Liver (tissue), 9 donors: ENCODE results near the gene VN1R4. TPM values are rescaled to one million over a fixed set of nuclear protein-coding genes. Genes with fewer than 3 reads are reported as not detected.
"Not testable (repeated sequence)": the region's sequence is repeated elsewhere in the genome, so short reads cannot be mapped to it uniquely, and the experiment has no call there.

Experiments used
- DNase-seq: peaks from one replicate; pipeline ENCODE4 v3.0.0-alpha.2; 2017; ENCODE audit warnings: low spot score
- H3K27ac ChIP-seq, 2 donors: one replicate each; pipeline ENCODE4 v1.7.0; 2013; ENCODE audit warnings: inconsistent platforms in 2 of 2, low read length in 2 of 2, control low read depth in 1 of 2, low read depth in 1 of 2, mild to moderate bottlenecking in 1 of 2
- H3K27me3 ChIP-seq, 4 donors: one replicate each; pipeline versions ENCODE4 v1.6.1 to v1.7.0; 2013; ENCODE audit warnings: low read length in 3 of 4, inconsistent platforms in 1 of 4, mild to moderate bottlenecking in 1 of 4, moderate library complexity in 1 of 4; ENCODE audit not compliant: control insufficient read depth in 4 of 4, insufficient read depth in 4 of 4
- H3K36me3 ChIP-seq, 4 donors: one replicate each; pipeline versions ENCODE4 v1.6.1 to v1.7.0; 2013; ENCODE audit warnings: low read length in 3 of 4, mild to moderate bottlenecking in 3 of 4, low read depth in 1 of 4, moderate library complexity in 1 of 4; ENCODE audit not compliant: control insufficient read depth in 4 of 4, insufficient read depth in 3 of 4
- H3K4me1 ChIP-seq, 4 donors: one replicate each; pipeline versions ENCODE4 v1.6.1 to v1.7.0; 2013; ENCODE audit warnings: low read length in 3 of 4, mild to moderate bottlenecking in 3 of 4, moderate library complexity in 1 of 4; ENCODE audit not compliant: control insufficient read depth in 4 of 4, insufficient read depth in 4 of 4
- H3K4me3 ChIP-seq, 3 donors: one replicate each; pipeline versions ENCODE4 v1.6.1 to v1.7.0; 2013; ENCODE audit warnings: low read length in 3 of 3, control low read depth in 1 of 3, low read depth in 1 of 3, mild to moderate bottlenecking in 1 of 3
- H3K9ac ChIP-seq, 2 donors: one replicate each; pipeline ENCODE4 v1.7.0; 2013; ENCODE audit warnings: low read length in 2 of 2, mild to moderate bottlenecking in 2 of 2, moderate library complexity in 2 of 2, control low read depth in 1 of 2, low read depth in 1 of 2
- H3K9me3 ChIP-seq, 4 donors: one replicate each; pipeline versions ENCODE4 v1.6.1 to v1.7.0; 2013; ENCODE audit warnings: low read length in 3 of 4; ENCODE audit not compliant: control insufficient read depth in 4 of 4
- CTCF ChIP-seq: fragments of 150-350 bp; IDR thresholded peaks from 2 replicates; pipeline ENCODE4 v1.5.1; 2017; ENCODE audit warnings: improper control_type of control experiment, low read depth, low read length; ENCODE audit not compliant: missing input control
- EGR1 ChIP-seq, 2 donors: IDR thresholded peaks; 2 replicates each; pipeline ENCODE4 v1.6.1; 2016 to 2018; ENCODE audit warnings: antibody characterized with exemption in 2 of 2, low read depth in 2 of 2
- FOXA2 ChIP-seq: IDR thresholded peaks from 2 replicates; pipeline ENCODE4 v1.6.1; 2016; ENCODE audit warnings: antibody characterized with exemption
- HNF4A ChIP-seq, 2 donors: conservative IDR thresholded peaks; 2 replicates each; pipeline ENCODE4 v1.6.1; 2016; ENCODE audit warnings: antibody characterized with exemption in 2 of 2, mild to moderate bottlenecking in 2 of 2
- MAX ChIP-seq: IDR thresholded peaks from 2 replicates; pipeline ENCODE4 v1.6.1; 2016; ENCODE audit warnings: antibody characterized with exemption
- NR2F2 ChIP-seq: IDR thresholded peaks from 2 replicates; pipeline ENCODE4 v1.6.1; 2016; ENCODE audit warnings: antibody characterized with exemption
- RAD21 ChIP-seq, 2 donors: IDR thresholded peaks; 2 replicates each; pipeline ENCODE4 v1.6.1; 2016; ENCODE audit warnings: antibody characterized with exemption in 2 of 2, mild to moderate bottlenecking in 2 of 2
- SP1 ChIP-seq: IDR thresholded peaks from 2 replicates; pipeline ENCODE4 v1.6.1; 2018; ENCODE audit warnings: antibody characterized with exemption, mild to moderate bottlenecking
- TAF1 ChIP-seq: conservative IDR thresholded peaks from 2 replicates; pipeline ENCODE4 v1.6.1; 2016; ENCODE audit warnings: antibody characterized with exemption, mild to moderate bottlenecking
- YY1 ChIP-seq: IDR thresholded peaks from 2 replicates; pipeline ENCODE4 v1.6.1; 2016; ENCODE audit warnings: antibody characterized with exemption, mild to moderate bottlenecking
- ZBTB33 ChIP-seq: IDR thresholded peaks from 2 replicates; pipeline ENCODE4 v1.6.1; 2016; ENCODE audit warnings: antibody characterized with exemption
- WGBS: extraction: QIAGEN DNeasy Blood & Tissue Kit; methylation state at CpG from one replicate; pipeline ENCODE4 v1.1.7; 2013; 5-methylcytosine and 5-hydroxymethylcytosine counted together
- polyA plus RNA-seq, 2 donors: library from polyadenylated mRNA; stranded (reverse) in 1 of 2; unstranded in 1 of 2; fragments of 200-250 nt in 1 of 2; fragments of >200 nt in 1 of 2; fragmentation: Nextera tagmentation in 1 of 2; extraction: Ambion mirVana in 1 of 2; gene quantifications; one replicate each; pipeline versions ENCODE4 v1.2.1 to v1.2.3, GENCODE V29; 2013 to 2015
- total RNA-seq, 2 donors: library from RNA; depleted of rRNA; stranded (reverse); fragments of >200 nt; gene quantifications; one replicate each; pipeline ENCODE4 v1.2.3, GENCODE V29; 2014
- donor health status: healthy.
- donor health status: healthy.
- donor health status: healthy.
- donor health status: healthy.
- donor health status: healthy.

VN1R4 gene
- total and polyA plus RNA-seq, 4 donors, result not detected

- no peaks in the 10 kb centered on the region for H3K36me3 ChIP-seq
- H3K27ac ChIP-seq, result no peak overlapping the region
- no peak for DNase-seq
- WGBS, result 82% methylated on average over 9 of the region's 9 CpGs
- H3K4me3 ChIP-seq, result peak overlapping the region in 1 of 3 donors; percentile 14
- TF ChIP-seq TAF1, result no peak
- no peak for TF ChIP-seq HNF4A (conservative IDR thresholded peaks at IDR 0.05)
- TF ChIP-seq EGR1 (IDR thresholded peaks at IDR 0.05; ENCODE audit: low read depth in 2 of 2), result no peak
- TF ChIP-seq NR2F2, result no peak
- TF ChIP-seq YY1, result no peak
- TF ChIP-seq RAD21 (IDR thresholded peaks at IDR 0.05), result no peak
- no peak for TF ChIP-seq FOXA2
- no peak for TF ChIP-seq SP1
- TF ChIP-seq MAX, result no peak
- no peak for TF ChIP-seq CTCF
- no peak for TF ChIP-seq ZBTB33
- no peaks in the 10 kb centered on the region for H3K4me1 ChIP-seq
- H3K9me3 ChIP-seq, result peaks cover 4 to 26% (median 16%) of the 10 kb centered on the region in 4 donors
- no peak overlapping the region for H3K9ac ChIP-seq
- H3K27me3 ChIP-seq, result no peaks in the 10 kb centered on the region
These were observed 4.5 kb upstream of the VN1R4 start for GRCh38 chr19:53272044-53272443.

- not testable (repeated sequence) for DNase-seq, H3K27ac ChIP-seq, H3K4me3 ChIP-seq, H3K4me1 ChIP-seq, H3K36me3 ChIP-seq, H3K9ac ChIP-seq, H3K27me3 ChIP-seq
- H3K9me3 ChIP-seq, result peaks cover 3 to 31% (median 17%) of the 10 kb centered on the region in 4 donors
- 93% methylated on average over 26 of the region's 27 CpGs for WGBS
These were observed 2.3 kb upstream of the VN1R4 start for GRCh38 chr19:53269861-53270260.

- not testable (repeated sequence) for DNase-seq, H3K4me3 ChIP-seq, H3K27ac ChIP-seq, H3K36me3 ChIP-seq, H3K4me1 ChIP-seq, H3K27me3 ChIP-seq, H3K9ac ChIP-seq
- WGBS, result 59% methylated on average over 14 of the region's 14 CpGs
- H3K9me3 ChIP-seq, result peaks cover 3 to 27% (median 13%) of the 10 kb centered on the region in 4 donors
These were observed 9.7 kb downstream of the VN1R4 start, which contains the start of gene VN1R2 for GRCh38 chr19:53257715-53258342. VN1R2 (plus strand) TSS chr19:53258292; CDS start chr19:53258376, 84 bp downstream.
